ENCODE measurements around the gene AGAP1.

- TF ChIP-seq, protein P1, sequence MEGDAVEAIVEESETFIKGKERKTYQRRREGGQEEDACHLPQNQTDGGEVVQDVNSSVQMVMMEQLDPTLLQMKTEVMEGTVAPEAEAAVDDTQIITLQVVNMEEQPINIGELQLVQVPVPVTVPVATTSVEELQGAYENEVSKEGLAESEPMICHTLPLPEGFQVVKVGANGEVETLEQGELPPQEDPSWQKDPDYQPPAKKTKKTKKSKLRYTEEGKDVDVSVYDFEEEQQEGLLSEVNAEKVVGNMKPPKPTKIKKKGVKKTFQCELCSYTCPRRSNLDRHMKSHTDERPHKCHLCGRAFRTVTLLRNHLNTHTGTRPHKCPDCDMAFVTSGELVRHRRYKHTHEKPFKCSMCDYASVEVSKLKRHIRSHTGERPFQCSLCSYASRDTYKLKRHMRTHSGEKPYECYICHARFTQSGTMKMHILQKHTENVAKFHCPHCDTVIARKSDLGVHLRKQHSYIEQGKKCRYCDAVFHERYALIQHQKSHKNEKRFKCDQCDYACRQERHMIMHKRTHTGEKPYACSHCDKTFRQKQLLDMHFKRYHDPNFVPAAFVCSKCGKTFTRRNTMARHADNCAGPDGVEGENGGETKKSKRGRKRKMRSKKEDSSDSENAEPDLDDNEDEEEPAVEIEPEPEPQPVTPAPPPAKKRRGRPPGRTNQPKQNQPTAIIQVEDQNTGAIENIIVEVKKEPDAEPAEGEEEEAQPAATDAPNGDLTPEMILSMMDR (IDR thresholded peaks at IDR 0.05; ENCODE audit: extremely low read depth in 1 of 2, insufficient read depth in 1 of 2, low read depth in 1 of 2, low read length in 2 of 2), result no peak
- TF ChIP-seq MAX (IDR thresholded peaks at IDR 0.05; ENCODE audit: insufficient read depth, insufficient read length) (no peak), POLR2AphosphoS5 (IDR thresholded peaks at IDR 0.05; ENCODE audit: insufficient read depth, low read depth, low read length) (no peak), EZH2 (IDR thresholded peaks at IDR 0.05; ENCODE audit: borderline replicate concordance, low read depth, low read length, severe bottlenecking) (no peak), POLR2A (IDR thresholded peaks at IDR 0.05; ENCODE audit: low read depth, low read length) (no peak), MYC (IDR thresholded peaks at IDR 0.05; ENCODE audit: low read depth, low read length) (no peak), JUN (IDR thresholded peaks at IDR 0.05; ENCODE audit: borderline replicate concordance, insufficient read depth, insufficient read length, low read depth) (no peak)
These were observed 417.3 kb downstream of the AGAP1 start for GRCh38 chr2:235911125-235911524.

Measured in endothelial cell of umbilical vein (primary cell).